ENCODE results near the gene SLC17A5. TPM values are rescaled to one million over a fixed set of nuclear protein-coding genes. Genes with fewer than 3 reads are reported as not detected.

The SLC17A5 gene
- total and polyA plus RNA-seq, 9 of the 15 experiments (the other 6 are each of a cell fraction or from before 2014, with no cell fraction given): 1.3 to 7.2 (median 3.4) TPM

DNA sequence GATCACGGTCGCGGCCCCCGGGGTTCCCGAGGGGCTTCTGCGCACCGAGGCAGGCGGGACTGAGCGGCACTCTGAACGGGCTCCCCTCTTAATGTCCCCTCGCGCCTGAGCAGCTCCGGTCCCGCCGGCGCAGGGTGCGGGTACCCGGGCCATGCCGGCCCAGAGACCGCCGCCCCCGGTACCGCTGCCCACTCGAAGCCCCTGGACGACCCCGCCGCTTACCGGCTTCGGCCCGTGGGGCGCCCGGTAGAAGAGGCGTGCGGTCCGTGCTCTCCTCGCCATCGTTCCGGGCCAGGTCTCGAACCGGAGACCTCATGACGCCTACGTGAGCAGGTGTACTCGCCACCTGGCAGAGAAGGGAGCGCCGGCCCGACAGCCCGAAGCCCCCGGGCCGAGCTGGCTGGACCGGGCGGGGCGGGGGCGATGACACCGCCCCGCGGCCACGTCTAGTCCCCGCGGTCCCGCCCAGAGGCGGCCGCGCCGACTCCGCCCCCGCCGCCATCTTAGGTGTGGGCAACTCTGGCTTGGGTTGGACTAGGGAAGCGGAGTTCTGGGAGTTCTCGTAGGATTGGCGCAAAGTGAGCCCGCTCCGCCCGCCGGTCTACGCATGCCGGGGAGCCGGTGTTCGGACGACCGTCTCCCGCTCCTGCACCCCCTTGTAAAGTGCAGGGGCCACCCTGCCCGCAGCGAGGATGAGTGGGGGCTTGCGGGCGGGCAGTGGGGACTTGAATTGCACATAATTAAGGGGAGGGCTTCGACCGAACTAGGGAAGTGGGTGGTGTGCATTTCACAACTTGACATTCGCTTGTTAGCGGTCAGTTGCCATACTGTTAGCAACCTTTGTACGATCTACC is at the start of gene SLC17A5 (continued):
- TF ChIP-seq ZNF778 (CRISPR knock-in tag; IDR thresholded peaks at IDR 0.05) (no peak), DMBX1 (CRISPR knock-in tag; IDR thresholded peaks at IDR 0.05; ENCODE audit: borderline replicate concordance) (peak; percentile 13; the same call in 1 of the 2 replicates), MEIS2 (IDR thresholded peaks at IDR 0.05; ENCODE audit: partially characterized antibody) (no peak), RAD21 (CRISPR knock-in tag; conservative IDR thresholded peaks at IDR 0.05 in 1 of 2, IDR thresholded peaks at IDR 0.05 in 1 of 2) (no peak), RHOXF2B (CRISPR knock-in tag; conservative IDR thresholded peaks at IDR 0.05) (no peak), ZNF12 (CRISPR knock-in tag; IDR thresholded peaks at IDR 0.05) (peak; percentile 71), HDAC8 (tag; IDR thresholded peaks at IDR 0.05) (no peak), NFATC3 (IDR thresholded peaks at IDR 0.05) (no peak), NBN (IDR thresholded peaks at IDR 0.05; ENCODE audit: low read depth) (no peak), OTX1 (CRISPR knock-in tag; IDR thresholded peaks at IDR 0.05) (0 out of 2 replicates have a peak, but pooled peaks have one; percentile 21), FOXA3 (CRISPR knock-in tag; conservative IDR thresholded peaks at IDR 0.05 in 1 of 2, IDR thresholded peaks at IDR 0.05 in 1 of 2) (no peak), ESRRB (CRISPR knock-in tag; IDR thresholded peaks at IDR 0.05; ENCODE audit: borderline replicate concordance) (no peak), ZNF79 (CRISPR knock-in tag; IDR thresholded peaks at IDR 0.05; ENCODE audit: low read depth) (no peak), ZNF384 (IDR thresholded peaks at IDR 0.05; ENCODE audit: low read depth, low read length) (no peak), GTF2E2 (tag; IDR thresholded peaks at IDR 0.05) (0 out of 2 replicates have a peak, but pooled peaks have one; percentile 51), HNRNPLL (IDR thresholded peaks at IDR 0.05; ENCODE audit: low read depth, low read length, poor library complexity, severe bottlenecking) (peak; percentile 99), HDAC2 (IDR thresholded peaks at IDR 0.05) (0 out of 2 replicates have a peak, but pooled peaks have one; percentile 16), RBM15 (IDR thresholded peaks at IDR 0.05; ENCODE audit: insufficient read depth, low read length) (no peak)
- TF ChIP-seq, protein P1, sequence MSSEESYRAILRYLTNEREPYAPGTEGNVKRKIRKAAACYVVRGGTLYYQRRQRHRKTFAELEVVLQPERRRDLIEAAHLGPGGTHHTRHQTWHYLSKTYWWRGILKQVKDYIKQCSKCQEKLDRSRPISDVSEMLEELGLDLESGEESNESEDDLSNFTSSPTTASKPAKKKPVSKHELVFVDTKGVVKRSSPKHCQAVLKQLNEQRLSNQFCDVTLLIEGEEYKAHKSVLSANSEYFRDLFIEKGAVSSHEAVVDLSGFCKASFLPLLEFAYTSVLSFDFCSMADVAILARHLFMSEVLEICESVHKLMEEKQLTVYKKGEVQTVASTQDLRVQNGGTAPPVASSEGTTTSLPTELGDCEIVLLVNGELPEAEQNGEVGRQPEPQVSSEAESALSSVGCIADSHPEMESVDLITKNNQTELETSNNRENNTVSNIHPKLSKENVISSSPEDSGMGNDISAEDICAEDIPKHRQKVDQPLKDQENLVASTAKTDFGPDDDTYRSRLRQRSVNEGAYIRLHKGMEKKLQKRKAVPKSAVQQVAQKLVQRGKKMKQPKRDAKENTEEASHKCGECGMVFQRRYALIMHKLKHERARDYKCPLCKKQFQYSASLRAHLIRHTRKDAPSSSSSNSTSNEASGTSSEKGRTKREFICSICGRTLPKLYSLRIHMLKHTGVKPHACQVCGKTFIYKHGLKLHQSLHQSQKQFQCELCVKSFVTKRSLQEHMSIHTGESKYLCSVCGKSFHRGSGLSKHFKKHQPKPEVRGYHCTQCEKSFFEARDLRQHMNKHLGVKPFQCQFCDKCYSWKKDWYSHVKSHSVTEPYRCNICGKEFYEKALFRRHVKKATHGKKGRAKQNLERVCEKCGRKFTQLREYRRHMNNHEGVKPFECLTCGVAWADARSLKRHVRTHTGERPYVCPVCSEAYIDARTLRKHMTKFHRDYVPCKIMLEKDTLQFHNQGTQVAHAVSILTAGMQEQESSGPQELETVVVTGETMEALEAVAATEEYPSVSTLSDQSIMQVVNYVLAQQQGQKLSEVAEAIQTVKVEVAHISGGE (CRISPR knock-in tag; IDR thresholded peaks at IDR 0.05): peak in 1 of 3 experiments; percentile 32; a peak in 2 of 6 replicates
- TF ChIP-seq, protein P2, sequence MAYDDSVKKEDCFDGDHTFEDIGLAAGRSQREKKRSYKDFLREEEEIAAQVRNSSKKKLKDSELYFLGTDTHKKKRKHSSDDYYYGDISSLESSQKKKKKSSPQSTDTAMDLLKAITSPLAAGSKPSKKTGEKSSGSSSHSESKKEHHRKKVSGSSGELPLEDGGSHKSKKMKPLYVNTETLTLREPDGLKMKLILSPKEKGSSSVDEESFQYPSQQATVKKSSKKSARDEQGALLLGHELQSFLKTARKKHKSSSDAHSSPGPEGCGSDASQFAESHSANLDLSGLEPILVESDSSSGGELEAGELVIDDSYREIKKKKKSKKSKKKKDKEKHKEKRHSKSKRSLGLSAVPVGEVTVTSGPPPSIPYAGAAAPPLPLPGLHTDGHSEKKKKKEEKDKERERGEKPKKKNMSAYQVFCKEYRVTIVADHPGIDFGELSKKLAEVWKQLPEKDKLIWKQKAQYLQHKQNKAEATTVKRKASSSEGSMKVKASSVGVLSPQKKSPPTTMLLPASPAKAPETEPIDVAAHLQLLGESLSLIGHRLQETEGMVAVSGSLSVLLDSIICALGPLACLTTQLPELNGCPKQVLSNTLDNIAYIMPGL (CRISPR knock-in tag; IDR thresholded peaks at IDR 0.05): peak; percentile 82; the same call in 1 of the 2 replicates
- TF ChIP-seq, protein P3, sequence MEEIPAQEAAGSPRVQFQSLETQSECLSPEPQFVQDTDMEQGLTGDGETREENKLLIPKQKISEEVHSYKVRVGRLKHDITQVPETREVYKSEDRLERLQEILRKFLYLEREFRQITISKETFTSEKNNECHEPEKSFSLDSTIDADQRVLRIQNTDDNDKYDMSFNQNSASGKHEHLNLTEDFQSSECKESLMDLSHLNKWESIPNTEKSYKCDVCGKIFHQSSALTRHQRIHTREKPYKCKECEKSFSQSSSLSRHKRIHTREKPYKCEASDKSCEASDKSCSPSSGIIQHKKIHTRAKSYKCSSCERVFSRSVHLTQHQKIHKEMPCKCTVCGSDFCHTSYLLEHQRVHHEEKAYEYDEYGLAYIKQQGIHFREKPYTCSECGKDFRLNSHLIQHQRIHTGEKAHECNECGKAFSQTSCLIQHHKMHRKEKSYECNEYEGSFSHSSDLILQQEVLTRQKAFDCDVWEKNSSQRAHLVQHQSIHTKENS (CRISPR knock-in tag; IDR thresholded peaks at IDR 0.05): no peak

All from K562 (cell line).